Medulla oblongata (tissue), 1 donor: ENCODE results near the gene BRIP1.
"Not testable (repeated sequence)": the region's sequence is repeated elsewhere in the genome, so short reads cannot be mapped to it uniquely, and the experiment has no call there.

Source experiments
- DNase-seq: peaks from one replicate; pipeline ENCODE4 v3.0.0-alpha.2; 2015; ENCODE audit errors: extremely low spot score

BRIP1 gene

DNA sequence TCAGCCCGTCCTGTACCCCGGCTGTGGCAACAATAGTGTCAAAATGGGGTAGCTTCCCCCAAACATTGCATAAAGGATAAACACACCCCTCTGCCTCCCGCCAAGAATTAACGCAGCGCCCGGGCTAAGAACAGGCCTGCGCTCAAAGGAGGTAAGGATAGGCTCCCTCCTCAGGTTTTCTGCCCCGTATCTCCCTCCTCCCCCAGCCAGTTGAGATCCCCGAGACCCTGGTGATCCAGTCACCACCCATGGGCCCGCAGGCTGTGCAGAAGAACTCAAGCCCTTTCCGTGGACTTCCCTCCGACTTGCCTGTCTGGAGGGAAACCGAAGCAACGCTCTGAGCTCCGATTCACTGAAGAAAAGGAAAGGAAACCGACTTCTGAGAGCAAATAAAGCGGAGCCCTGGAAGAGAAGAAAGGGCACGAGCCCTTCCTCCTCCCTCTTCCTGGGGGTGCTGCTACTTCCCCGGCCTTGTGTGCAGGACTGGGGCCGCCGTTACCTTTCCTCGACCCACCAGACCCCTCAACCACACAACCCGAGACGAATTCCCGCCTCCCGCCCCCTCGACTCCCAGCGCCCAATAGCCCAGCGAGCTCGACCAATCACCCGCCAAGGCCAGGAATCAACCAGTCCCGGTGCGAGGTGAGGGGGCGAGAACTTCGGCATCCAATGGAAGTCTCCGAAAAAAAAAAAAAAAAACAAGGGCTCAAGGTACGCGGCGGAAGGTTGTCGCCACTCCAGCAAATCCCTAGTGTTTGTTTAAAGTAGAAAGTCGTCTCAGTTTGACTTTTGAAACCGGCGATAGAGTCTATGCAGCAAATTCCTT is at the start of gene BRIP1:
BRIP1 (minus strand) TSS at position 554 of the 826 bp plus-strand sequence. CDS start 1,989 bp downstream, outside the sequence.
- peak; percentile 92 for DNase-seq

DNA sequence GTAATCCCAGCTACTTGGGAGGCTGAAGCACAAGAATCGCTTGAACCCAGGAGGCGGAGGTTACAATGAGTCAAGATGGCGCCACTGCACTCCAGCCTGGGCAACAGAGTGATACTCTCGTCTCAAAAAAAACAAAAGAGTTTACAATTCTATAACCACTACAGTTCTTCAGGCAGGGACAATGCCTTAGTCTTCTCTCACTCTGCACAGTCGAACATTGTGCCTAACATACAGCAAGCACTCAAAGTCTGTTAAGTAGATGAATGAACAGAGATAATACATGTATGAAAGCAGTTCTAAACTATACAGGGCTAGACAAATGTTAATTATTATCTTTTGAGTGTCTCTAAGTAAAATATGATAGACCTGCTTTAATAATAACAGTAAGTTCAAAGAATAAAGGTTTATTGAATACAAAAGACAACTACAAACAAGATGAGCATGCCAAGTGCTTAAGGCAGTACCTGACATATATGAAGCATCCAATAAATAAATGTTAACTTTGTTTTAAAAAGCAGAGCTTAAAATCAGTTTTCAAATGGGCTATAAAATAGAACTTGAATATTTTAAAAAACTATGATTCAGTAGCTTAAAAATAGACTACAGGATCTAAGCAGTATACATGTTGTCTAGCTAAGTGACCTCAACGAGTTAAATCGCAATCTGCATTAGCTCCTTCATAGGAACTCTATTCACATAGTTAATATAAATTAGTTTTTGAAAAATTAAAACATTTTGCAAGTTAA is 45.1 kb upstream of the BRIP1 start:
- DNase-seq, result no peak

- DNase-seq, result no peak
Observed at GRCh38 chr17:61907361-61907760, 44.0 kb upstream of the BRIP1 start.

- DNase-seq, result no peak
Observed at GRCh38 chr17:61904094-61904710, 40.9 kb upstream of the BRIP1 start.

DNA sequence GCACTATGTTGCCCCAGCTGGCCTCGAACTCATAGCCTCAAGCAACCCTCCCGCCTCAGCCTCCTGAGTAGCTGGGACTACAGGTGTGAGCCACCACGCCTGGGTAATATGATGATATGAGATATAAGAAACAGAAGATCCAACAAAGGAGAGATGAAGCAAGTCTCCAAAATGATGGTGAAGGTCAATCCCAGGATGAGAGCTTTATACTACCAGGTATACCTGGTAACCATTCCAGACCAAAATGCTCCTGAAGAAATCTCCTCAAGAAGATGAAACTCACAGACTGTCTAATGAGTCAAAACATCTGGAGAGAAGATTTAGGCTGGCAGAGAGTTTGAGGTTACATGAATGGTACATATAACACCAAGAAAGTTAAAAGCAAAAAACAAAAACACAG is 39.9 kb upstream of the BRIP1 start:
- no peak for DNase-seq

GRCh38 chr17:61897548-61898180 is 34.3 kb upstream of the BRIP1 start:
- no peak for DNase-seq

GRCh38 chr17:61895391-61895790 is 32.1 kb upstream of the BRIP1 start:
- no peak for DNase-seq

GRCh38 chr17:61894310-61894709 is 31.0 kb upstream of the BRIP1 start:
- DNase-seq, result not testable (repeated sequence)

GRCh38 chr17:61887733-61888132 is 24.4 kb upstream of the BRIP1 start:
- not testable (repeated sequence) for DNase-seq

DNA sequence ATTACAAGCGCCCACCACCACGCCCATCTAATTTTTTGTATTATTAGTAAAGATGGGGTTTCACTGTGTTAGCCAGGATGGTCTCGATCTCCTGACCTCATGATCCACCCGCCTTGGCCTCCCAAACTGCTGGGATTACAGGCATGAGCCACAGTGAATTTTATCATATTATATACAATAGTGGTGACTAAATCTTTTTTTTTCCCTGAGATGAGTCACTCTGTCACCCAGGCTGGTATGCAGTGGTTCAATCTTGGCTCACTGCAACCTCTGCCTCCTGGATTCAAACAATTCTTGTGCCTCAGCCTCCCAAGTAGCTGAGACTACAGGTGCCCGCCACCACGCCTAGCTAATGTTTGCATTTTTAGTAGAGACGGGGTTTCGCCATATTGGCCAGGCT is 22.5 kb upstream of the BRIP1 start:
- not testable (repeated sequence) for DNase-seq

- DNase-seq, result no peak
Observed at GRCh38 chr17:61884864-61885263, 21.5 kb upstream of the BRIP1 start.

DNA sequence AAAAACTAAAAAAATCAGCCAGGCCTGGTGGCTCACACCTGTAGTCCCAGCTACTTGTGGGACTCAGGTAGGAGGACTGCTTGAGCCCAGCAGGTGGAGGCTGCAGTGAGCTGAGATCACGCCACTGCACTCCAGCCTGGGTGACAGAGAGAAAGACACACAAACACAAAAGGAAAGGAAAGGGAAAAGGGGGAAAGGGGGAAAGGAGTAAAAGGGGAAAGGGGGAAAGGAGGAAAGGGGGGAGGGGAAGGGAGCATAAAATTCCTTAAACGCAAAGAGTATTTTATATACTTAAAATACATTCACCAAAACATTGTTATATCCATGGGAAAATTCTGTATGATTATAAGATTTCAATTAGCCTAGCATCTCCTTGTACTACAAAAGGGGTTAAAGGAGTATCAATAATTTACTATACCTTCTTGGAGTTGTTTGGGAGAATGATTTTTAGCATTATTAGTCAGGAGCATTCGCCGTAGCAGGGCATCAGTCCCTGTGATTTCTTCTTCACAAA is 17.3 kb upstream of the BRIP1 start:
- DNase-seq, result no peak

- no peak for DNase-seq
Observed at GRCh38 chr17:61878984-61879612, 15.8 kb upstream of the BRIP1 start.

- DNase-seq, result no peak
Observed at GRCh38 chr17:61878520-61878919, 15.2 kb upstream of the BRIP1 start.

- no peak for DNase-seq
Observed at GRCh38 chr17:61877837-61878236, 14.5 kb upstream of the BRIP1 start.

- no peak for DNase-seq
Observed at GRCh38 chr17:61875804-61876203, 12.5 kb upstream of the BRIP1 start.

- no peak for DNase-seq
Observed at GRCh38 chr17:61875285-61875684, 12.0 kb upstream of the BRIP1 start.

DNA sequence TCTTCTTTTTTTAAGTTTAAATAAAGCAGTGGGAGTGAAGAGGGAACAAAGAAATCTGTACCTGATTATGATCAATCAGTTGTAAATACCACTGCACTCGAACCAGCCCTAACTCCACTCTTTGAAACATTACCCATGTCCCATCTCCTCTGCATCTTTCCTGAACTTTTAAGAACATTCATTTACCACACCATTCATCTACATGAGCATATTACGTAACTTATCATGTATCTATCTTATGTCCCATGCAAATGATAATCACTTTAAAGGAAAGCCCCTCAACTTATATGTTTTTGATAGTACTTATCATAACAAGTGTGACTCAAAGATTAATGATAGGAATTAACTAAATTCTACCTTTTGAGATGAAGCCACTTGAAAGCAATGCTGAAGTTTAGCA is 10.7 kb upstream of the BRIP1 start:
- DNase-seq, result no peak

DNA sequence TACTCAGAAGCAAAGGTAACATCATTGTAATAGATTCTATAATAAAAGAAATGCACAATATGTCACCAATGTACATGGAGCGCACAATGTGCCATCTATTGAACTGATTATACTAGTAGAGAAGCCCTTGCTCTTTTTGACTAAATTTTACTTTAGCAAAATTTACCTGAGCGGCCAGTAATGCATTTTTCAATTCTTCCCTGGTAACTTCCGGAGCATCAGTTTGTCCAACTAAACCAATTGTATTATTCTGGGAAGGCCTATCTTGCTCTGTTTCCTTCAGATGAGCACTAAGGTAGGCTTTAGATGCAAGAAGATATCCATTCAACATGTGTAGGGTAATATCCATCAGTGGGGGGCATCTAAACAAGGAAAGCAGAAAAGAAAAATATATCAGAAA is 8.8 kb upstream of the BRIP1 start:
- DNase-seq, result no peak

- no peak for DNase-seq
Observed at GRCh38 chr17:61869138-61869537, 5.8 kb upstream of the BRIP1 start.

DNA sequence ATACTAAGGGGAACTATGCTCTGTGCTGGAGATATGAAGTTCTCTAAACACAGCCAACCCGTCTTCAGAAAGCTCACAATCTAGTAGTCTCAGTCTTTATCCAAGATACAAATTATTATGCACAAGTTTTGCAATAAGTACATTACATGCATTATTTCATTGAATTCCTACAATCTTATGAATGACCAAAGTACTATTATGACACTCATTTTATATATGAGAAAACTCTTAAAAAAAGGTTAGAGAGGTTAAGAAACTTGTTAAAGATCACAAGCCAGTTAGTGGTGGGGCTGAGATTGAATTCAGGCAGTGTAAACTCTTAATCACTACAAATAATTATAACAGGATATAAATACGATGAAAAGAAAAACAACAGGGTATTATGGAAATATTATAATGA is 4.7 kb upstream of the BRIP1 start:
- no peak for DNase-seq
